ENCODE measurements around the gene GLI2. TPM values are rescaled to one million over a fixed set of nuclear protein-coding genes. Genes with fewer than 3 reads are reported as not detected.

GLI2 gene
- total and polyA plus RNA-seq, 2 of the 4 experiments (the other 2 are of a cell fraction), result 3.8 to 26.0 TPM

DNA sequence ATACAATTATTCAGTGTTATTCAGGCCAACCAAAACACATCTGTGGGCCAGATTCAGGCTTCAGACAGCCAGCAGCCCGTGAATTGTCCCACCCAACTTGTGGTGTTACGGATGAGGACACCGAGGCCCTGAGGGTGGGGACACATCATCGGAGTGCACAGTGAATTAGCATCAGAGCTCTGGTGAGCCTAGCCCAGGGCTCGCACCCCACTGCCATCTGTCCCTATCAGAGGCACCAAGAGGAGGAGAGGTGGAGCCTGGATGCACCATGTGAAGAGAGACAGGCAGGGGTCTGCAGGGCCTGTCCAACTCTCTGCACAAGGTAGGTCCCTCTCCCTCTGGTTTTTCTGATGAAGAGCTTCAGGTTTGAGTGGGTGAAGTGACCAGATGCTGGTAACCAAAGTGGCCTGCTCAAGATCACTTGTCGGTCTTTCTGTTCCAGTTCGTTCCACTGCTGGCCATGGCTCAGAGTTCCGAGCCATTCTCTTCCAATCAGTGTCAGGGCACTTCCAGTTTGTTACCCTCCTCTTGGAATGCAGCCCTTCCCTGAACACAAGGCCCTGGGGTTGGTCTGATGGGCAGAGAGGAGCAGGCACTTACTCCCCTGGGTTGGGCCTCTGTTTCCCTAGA lies 14.8 kb upstream of the GLI2 start:
- in situ Hi-C loops (cut with MboI; ENCODE audit: low sequenced_read_pairs), result no loop called here
- CTCF ChIA-PET, result no interaction called here
- DNase-seq, result no peak

More for the DNA sequence above, 14.8 kb upstream of the GLI2 start:
- Histone ChIP-seq H3K4ac (ENCODE audit: low read depth, low read length) (no peak overlapping the region), H3K27ac (ENCODE audit: insufficient read depth, low read length) (no peak overlapping the region), H2BK20ac (ENCODE audit: low read depth, low read length) (no peak overlapping the region; the same call in 1 of the 2 replicates), H4K5ac (ENCODE audit: low read depth, low read length) (no peak overlapping the region), H3K9me3 (ENCODE audit: control insufficient read depth, insufficient read depth, low read length) (peaks cover under 1% of the 10 kb centered on the region), H3K56ac (ENCODE audit: extremely low read depth, insufficient read depth, low read length) (no peak overlapping the region), H2AK9ac (replicated peaks; ENCODE audit: low read depth, low read length, poor library complexity) (no peak overlapping the region), H3K4me3 (ENCODE audit: insufficient read depth, low read depth, low read length) (no peak overlapping the region), H3K9me1 (ENCODE audit: insufficient read depth, low read length) (peaks cover 9% of the 10 kb centered on the region), H3K23ac (ENCODE audit: low read depth, low read length) (no peak overlapping the region), H3K79me1 (ENCODE audit: low read depth in 1 of 2, low read length in 2 of 2) (peaks cover 0 to 4% of the 10 kb centered on the region in 2 experiments; a peak in 1 of 4 replicates), H2AK5ac (ENCODE audit: low read depth, low read length) (peak overlapping the region; percentile 4; the same call in 1 of the 2 replicates), H2BK5ac (ENCODE audit: low read depth, low read length, poor library complexity, severe bottlenecking) (no peak overlapping the region), H2BK15ac (ENCODE audit: low read depth, low read length) (no peak overlapping the region), H3K18ac (ENCODE audit: low read depth, low read length) (no peak overlapping the region), H4K91ac (ENCODE audit: insufficient read depth, low read depth, low read length) (no peak overlapping the region), H3K4me1 (ENCODE audit: control insufficient read depth, insufficient read depth, low read length) (peaks cover 13% of the 10 kb centered on the region), H3K4me2 (ENCODE audit: low read depth, low read length) (no peak overlapping the region), H2AFZ (replicated peaks; ENCODE audit: low read length, poor library complexity) (peak overlapping the region; percentile 28), H4K20me1 (ENCODE audit: insufficient read depth, low read length) (peaks cover 6% of the 10 kb centered on the region; the same call in 1 of the 2 replicates), H4K8ac (ENCODE audit: low read depth in 2 of 2, low read length in 2 of 2) (no peak overlapping the region; a peak in 1 of 4 replicates), H3K36me3 (ENCODE audit: control insufficient read depth, insufficient read depth, low read length) (no peaks in the 10 kb centered on the region), H3K9ac (ENCODE audit: low read depth, low read length) (no peak overlapping the region), H2BK120ac (ENCODE audit: low read depth, low read length) (peak overlapping the region; percentile 15; the same call in 1 of the 2 replicates), H3K14ac (replicated peaks; ENCODE audit: low read depth, low read length) (no peak overlapping the region; the same call in 1 of the 2 replicates), H3K27me3 (ENCODE audit: control insufficient read depth, insufficient read depth, low read length) (no peaks in the 10 kb centered on the region)
- no TSS peak for BruUV-seq (replicated peaks)
- dilution Hi-C loops (cut with HindIII; ENCODE audit: low sequenced_read_pairs, unreplicated experiment) (no loop called here), intact Hi-C loops (cut with micrococcal nuclease) (no loop called here)
- ATAC-seq (ENCODE audit: low read depth), result no peak
- 95% methylated on average over 6 of the region's 8 CpGs; no CpG with 5 or more reads in 1 of the 2 experiments for WGBS, 2 experiments (ENCODE audit: extremely low coverage in 2 of 2, insufficient read length in 1 of 2)
- TF ChIP-seq RCOR1 (IDR thresholded peaks at IDR 0.05; ENCODE audit: insufficient replicate concordance, low read length), result no peak
- no peak for TF ChIP-seq MXI1 (IDR thresholded peaks at IDR 0.05; ENCODE audit: borderline replicate concordance, low read depth, low read length)
- TF ChIP-seq CHD1 (IDR thresholded peaks at IDR 0.05; ENCODE audit: low read depth, low read length), result no peak
- no peak for TF ChIP-seq NFE2L2 (IDR thresholded peaks at IDR 0.05; ENCODE audit: low read depth, low read length)
- no peak for TF ChIP-seq ELK1 (IDR thresholded peaks at IDR 0.05; ENCODE audit: borderline replicate concordance, low read depth, low read length)
- no peak for TF ChIP-seq FOS (IDR thresholded peaks at IDR 0.05; ENCODE audit: low read depth, low read length)
- no peak for TF ChIP-seq SMC3 (IDR thresholded peaks at IDR 0.05; ENCODE audit: low read depth, low read length)
- TF ChIP-seq, protein P1, sequence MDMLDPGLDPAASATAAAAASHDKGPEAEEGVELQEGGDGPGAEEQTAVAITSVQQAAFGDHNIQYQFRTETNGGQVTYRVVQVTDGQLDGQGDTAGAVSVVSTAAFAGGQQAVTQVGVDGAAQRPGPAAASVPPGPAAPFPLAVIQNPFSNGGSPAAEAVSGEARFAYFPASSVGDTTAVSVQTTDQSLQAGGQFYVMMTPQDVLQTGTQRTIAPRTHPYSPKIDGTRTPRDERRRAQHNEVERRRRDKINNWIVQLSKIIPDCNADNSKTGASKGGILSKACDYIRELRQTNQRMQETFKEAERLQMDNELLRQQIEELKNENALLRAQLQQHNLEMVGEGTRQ (IDR thresholded peaks at IDR 0.05; ENCODE audit: low read depth, low read length), result no peak
- TF ChIP-seq CEBPB (IDR thresholded peaks at IDR 0.05; ENCODE audit: low read depth, low read length), result no peak
- no peak for TF ChIP-seq RAD21 (IDR thresholded peaks at IDR 0.05; ENCODE audit: low read length)
- no peak for TF ChIP-seq MAZ (IDR thresholded peaks at IDR 0.05; ENCODE audit: borderline replicate concordance, low read depth, low read length)
- TF ChIP-seq, protein P2, sequence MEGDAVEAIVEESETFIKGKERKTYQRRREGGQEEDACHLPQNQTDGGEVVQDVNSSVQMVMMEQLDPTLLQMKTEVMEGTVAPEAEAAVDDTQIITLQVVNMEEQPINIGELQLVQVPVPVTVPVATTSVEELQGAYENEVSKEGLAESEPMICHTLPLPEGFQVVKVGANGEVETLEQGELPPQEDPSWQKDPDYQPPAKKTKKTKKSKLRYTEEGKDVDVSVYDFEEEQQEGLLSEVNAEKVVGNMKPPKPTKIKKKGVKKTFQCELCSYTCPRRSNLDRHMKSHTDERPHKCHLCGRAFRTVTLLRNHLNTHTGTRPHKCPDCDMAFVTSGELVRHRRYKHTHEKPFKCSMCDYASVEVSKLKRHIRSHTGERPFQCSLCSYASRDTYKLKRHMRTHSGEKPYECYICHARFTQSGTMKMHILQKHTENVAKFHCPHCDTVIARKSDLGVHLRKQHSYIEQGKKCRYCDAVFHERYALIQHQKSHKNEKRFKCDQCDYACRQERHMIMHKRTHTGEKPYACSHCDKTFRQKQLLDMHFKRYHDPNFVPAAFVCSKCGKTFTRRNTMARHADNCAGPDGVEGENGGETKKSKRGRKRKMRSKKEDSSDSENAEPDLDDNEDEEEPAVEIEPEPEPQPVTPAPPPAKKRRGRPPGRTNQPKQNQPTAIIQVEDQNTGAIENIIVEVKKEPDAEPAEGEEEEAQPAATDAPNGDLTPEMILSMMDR (conservative IDR thresholded peaks at IDR 0.05; ENCODE audit: low read depth, low read length), result no peak
- POLR2A ChIA-PET (ENCODE audit: unreplicated experiment), result no interaction called here

Data from IMR-90 (cell line).